Fibroblast of the conjunctiva (primary cell): ENCODE results near the gene POLR3A.
"Not testable (repeated sequence)": the region's sequence is repeated elsewhere in the genome, so short reads cannot be mapped to it uniquely, and the experiment has no call there.

Experiments used
- DNase-seq: peaks from one replicate; pipeline ENCODE4 v3.0.0-alpha.2; 2010; ENCODE audit warnings: low read depth

POLR3A gene

GRCh38 chr10:78029269-78030226, at the start of gene POLR3A:
Gene POLR3A (minus strand): TSS chr10:78029515. CDS start chr10:78029407, 108 bp downstream.
- DNase-seq: peak; percentile 97

DNA sequence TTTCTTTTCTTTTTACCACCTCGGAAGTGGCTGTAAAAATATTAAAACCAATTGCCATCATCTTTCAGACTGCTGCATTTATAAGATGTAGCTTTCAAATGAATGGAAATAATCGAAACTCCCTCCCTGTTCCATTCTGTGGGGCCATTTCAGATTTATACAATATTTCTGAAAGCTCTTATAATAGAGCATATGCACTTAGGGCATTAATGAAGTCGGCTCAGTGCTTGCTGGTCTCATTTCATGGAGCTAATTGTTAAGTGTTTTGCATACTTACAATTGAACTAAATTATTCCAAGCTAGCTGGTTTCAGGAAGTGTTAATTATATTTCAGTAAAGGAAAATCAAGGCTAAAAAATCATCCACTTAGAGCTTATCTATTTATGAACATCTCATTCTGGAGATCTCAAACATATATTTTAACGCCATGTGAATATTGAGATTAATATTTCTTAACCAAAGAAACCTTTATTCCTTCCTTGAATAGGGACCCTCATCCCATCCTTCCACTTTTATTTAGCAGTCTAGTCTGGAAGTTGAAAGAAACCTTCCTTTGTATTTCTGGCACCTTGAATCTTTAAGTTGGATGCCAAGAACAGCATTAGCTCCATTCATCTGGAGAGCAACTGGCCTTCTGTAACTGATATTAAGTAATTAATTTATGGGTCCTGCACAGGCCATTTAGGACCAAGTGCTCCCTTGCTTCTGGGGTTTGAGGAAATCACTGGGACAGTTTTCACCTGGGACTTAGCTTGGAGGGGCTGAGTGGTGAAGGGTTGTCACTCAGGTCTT, 49.4 kb upstream of the POLR3A start:
- DNase-seq: no peak

GRCh38 chr10:78075806-78076205, 46.5 kb upstream of the POLR3A start:
- not testable (repeated sequence) for DNase-seq

DNA sequence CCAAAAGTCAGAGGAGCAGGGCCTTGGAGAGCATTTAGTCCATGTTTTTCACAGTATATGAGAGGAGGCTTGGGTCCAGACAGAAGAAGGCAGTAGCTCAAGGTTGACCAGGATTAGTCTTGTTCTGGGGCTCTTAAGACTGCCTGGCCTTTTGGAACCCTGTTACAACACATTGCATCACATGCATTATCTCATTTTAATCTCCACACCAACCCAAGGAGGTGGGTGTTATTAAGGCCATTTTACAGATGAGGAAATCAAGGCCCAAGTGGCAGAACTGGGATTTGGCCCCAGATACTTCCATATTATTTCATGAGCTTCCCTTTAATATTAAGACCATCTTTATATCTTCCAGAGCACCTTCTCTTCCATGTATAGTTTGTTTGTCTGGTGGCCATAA, 43.2 kb upstream of the POLR3A start:
- DNase-seq: no peak

DNA sequence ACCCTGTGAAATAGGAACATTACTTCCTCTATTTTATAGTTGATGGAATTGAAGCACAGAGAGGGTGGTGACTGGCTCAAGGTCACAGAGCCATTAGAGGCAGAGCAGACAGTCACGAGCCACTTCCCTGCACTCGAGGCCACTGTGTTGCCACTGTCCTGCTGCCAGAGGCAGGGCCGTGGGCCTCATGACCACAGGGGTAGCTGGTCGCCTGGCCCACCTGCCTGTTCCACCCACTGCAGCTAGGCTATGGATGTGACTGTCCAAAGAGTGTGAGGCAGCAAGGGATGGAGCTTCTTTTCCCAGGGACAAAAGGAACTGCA, 42.5 kb upstream of the POLR3A start:
- DNase-seq: no peak

- no peak for DNase-seq
These were observed 42.0 kb upstream of the POLR3A start for GRCh38 chr10:78071140-78071856.

DNA sequence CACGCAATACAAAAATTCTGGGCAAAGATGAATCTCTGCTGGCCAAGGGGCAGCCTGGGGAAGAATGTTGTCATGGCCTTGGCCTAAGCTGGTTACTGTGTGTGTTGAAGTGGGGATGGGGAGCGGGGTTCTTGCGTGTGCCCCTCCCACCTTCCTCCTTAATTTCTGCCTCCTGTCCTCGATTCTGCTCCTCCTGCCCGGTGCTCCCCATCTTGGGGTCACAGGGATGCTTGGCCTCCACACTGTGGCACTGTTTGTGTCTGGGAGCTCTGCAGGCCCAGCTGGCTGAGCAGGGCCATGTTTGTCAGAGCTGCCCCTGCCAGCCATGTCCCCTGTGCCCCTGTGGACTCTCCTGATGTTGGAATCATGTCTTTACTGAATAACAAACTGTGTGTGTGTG, 41.4 kb upstream of the POLR3A start:
- no peak for DNase-seq

DNA sequence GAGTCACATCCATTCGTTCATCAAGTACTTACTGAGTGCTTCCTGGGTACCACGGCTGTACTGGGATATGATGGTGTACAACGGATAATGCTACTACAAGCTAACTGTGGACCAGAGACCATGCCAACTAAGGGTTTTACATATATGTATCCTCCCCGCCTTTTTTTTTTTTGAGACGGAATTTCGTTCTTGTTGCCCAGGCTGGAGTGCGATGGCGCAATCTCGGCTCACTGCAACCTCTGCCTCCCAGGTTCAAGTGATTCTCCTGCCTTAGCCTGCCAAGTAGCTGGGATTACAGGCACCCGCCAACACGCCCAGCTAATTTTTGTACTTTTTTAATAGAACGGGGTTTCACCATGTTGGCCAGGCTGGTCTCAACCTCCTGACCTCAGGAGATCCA, 40.7 kb upstream of the POLR3A start:
- DNase-seq: not testable (repeated sequence)

DNA sequence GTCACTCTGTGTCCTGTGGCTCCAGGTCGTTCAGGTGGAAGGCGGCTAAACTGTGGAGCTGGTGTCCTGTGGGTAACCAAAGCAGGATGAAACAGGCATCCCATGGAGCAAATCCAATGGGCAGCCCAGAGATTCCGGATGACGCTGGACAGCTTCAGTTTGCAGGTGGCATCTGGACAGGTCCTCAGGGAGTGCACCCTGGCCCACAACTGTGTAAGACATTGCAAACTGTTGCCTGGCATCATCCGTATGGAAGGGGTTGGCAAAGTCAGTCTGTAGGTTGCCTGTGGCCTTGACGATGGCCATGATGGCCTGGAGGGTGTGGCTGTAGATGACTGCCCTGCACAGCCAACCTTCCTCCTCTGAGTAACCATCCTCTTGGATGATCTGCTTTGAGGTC, 39.8 kb upstream of the POLR3A start:
- DNase-seq: no peak

DNA sequence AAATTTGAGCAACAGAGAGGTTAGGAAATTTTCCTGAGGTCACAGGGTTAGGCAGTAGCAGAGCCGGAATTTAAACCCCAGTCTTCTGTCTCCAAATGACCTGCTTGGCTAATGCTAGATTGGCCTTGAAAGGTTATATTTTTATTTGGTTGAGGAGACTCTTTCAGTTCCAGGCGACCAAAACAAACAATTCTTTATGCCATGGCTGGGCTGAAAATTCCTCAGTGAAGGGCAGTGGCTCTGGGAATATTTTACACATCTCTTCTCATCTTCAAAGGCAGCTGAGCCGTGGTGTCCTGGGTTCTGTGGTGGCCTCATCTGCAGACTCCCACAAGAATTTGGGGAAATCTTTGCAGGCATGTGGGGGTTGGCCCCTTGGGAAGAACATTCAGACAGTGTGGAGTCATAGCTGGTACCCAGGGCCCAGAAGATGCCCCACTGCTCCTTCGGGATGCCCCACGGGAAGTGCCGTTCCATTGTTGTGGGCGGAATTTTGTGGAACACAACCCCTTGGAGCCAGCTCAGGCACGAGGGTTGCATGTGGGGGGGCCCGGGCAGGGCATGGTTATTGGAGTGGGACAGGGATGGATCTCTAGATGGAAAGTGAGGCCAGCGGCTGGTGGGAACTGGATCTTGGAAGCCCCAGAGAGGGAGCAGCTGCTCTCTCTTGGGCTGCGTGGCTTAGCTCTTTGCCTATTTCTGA, 37.6 kb upstream of the POLR3A start:
- DNase-seq: no peak

- DNase-seq: no peak
These were observed 36.7 kb upstream of the POLR3A start for GRCh38 chr10:78066012-78066411.

DNA sequence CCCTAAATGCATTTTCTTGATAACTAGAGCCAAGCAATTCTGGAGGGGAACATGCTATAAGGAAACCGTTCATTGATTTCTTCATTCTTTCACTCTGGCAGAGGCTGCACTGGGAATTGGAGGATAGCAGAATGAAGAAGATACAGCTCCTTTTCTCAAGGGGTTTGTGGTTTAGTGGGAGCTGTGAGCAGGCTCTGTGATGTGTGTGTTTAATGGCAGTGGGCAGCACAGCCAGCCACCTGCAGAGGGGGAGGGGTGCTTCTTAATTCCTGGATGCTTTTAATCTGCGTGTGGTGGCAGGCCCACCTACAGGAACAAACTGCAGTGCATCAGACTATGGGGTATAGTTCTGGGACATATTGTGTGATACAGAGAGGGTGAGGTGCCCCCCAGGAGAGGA, 36.3 kb upstream of the POLR3A start:
- no peak for DNase-seq

- DNase-seq: not testable (repeated sequence)
These were observed 35.6 kb upstream of the POLR3A start for GRCh38 chr10:78064919-78065318.

DNA sequence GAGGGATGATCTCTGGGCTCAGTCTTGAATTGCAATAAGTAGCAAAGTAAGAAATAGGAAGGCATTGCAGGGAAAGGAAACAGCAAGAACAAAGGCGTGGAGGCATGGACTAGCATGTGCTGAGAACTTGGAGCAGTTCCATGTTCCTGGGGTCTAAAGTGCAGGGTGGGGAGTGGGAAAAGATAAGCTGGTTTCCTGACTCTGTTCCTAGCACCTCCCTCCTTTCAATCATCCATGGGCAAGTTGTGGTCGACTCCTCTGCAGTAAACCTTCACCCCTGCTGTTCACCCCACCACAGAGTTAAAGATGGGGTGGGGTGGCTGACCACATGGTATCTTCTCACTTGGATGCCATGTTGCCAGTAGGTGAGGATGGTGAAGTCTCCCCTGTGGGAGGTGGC, 33.9 kb upstream of the POLR3A start:
- DNase-seq: no peak

DNA sequence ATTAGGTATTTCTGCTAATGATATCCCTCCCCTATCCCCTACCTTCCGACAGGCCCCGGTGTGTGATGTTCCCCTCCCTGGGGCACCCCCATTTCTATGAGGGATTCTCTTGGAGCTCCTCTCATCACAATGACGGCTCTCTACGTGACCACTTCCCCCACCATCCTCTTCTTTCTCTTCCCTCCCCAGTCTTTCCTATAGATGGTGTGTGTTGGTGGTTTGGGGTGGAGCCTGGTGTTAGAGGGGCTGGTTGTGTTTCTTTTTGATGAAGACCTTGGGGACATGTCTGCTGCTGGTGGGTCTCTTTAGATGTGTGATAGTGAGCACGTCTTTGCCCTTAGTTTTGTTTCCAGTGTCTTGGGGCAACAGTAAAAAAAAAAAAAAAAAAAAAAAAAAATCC, 33.0 kb upstream of the POLR3A start:
- no peak for DNase-seq

DNA sequence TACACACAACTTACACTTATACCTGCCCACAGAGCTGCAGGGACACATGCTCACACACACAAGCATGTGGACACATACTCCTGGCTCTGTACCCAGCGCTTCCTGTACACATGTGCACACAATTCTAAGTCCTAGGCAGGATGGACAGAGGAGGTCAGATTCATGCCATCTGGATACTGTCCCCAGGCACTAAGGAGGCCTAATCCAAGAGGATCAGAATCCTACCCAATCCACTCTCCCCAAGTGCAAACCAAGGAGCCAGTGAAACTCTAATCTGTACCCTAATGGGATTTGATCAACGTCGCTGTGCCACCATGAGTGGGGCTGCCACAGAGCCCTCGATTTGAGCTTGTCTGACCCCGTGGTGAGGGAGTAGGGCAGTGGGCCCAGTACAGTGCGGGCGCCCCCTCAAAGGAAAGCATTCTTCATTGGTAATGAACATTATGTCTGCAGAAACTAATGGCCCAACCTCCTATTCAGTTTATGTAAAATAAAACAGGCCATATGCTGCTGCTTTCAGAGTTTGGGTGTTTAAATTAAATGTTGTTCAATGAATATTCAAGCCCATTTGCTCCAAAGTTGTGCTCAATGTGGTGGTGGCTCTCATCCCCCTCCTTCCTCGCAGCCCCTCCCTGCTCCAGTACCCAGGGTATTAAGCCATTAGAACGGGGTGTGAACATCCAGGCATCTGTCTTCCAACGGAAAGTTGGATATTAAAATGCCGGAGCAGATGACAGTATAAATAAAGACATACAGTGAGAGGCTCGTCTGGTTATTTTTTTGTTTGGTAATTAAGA, 30.8 kb upstream of the POLR3A start:
- no peak for DNase-seq

DNA sequence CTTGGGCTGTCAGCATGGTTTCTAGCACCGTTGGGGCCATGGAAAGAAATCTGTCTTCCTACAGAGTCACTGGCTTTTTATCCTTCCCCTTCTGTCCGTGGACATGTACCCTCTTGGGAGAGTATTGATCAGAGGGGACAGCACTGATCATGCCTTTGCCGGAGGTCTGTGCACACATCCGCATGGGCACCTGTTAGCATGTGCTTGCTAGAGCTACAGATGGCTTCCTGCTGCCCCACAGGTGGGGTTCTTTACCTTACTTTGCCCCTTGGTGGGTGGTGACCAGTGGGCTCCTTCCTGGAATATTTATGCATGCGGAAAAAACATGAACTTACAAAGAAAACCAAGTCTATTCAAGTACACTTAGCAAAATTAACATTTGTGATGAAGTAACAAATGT, 29.2 kb upstream of the POLR3A start:
- no peak for DNase-seq

- no peak for DNase-seq
These were observed 24.0 kb upstream of the POLR3A start for GRCh38 chr10:78053211-78053868.

GRCh38 chr10:78049851-78050250, 20.5 kb upstream of the POLR3A start:
- DNase-seq: no peak

DNA sequence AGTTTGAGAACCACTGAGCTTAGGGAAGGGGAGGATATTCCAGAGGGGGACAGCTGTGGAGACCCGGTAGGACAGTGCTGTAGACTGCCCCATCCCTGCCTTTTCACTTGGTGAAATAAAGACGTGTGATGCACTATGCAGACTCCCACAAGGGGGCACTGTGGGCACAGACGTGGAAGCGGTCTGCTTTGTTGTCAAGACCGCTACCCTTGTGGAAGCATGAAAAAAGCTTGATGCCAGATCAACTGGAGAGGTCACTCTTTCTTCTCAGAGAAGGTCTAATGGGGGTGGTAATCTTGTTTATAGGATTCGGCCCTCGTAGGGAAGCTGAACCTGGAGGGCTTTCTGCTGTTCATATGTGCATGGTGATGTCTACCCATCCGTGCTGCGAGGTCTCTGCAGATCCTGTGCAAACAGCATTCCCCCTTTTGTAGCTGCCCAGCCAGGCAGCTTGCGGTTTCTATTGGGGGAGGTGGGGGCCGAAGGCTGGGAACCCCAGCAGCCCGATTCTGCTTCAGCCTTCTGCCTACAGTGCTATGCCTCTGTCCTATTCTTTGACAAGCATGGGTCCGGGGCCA, 18.1 kb upstream of the POLR3A start:
- DNase-seq: peak; percentile 78
